BJ (cell line): ENCODE results near the gene SPTBN5. TPM values are rescaled to one million over a fixed set of nuclear protein-coding genes. Genes with fewer than 3 reads are reported as not detected.

ENCODE experiments used
- CTCF ChIA-PET: fragments of 350-600 bp; formaldehyde crosslinking; extraction: SDS; loops from one replicate; lab custom pipeline; 2021; ENCODE audit warnings: antibody characterized with exemption, inconsistent platforms; lab: Yijun Ruan, JAX
- POLR2A ChIA-PET: fragments of 300-600 bp; sonication (Branson Sonifier 250); formaldehyde crosslinking; extraction: SDS; loops from one replicate; lab custom pipeline; 2021; ENCODE audit warnings: antibody characterized with exemption; lab: Charles Lee
- DNase-seq: peaks from one replicate; pipeline ENCODE4 v3.0.0-alpha.2; 2011; ENCODE audit warnings: low read depth
- H3K27me3 ChIP-seq: 2 replicates; pipeline ENCODE4 v1.6.0; 2011; ENCODE audit warnings: low read length; ENCODE audit not compliant: control insufficient read depth, insufficient read depth
- H3K36me3 ChIP-seq: 2 replicates; pipeline ENCODE4 v1.5.1; 2011; ENCODE audit warnings: low read length; ENCODE audit not compliant: control insufficient read depth, insufficient read depth
- H3K4me3 ChIP-seq: 2 replicates; pipeline ENCODE4 v1.5.1; 2011; ENCODE audit warnings: low read depth, mild to moderate bottlenecking, control low read depth, low read length
- CTCF ChIP-seq: IDR thresholded peaks from 2 replicates; pipeline ENCODE4 v1.5.1; 2011; ENCODE audit warnings: low read depth, mild to moderate bottlenecking, control low read depth, inconsistent platforms, low read length, moderate library complexity; ENCODE audit not compliant: insufficient read depth
- polyA plus RNA-seq: library from polyadenylated mRNA; depleted of rRNA; stranded (reverse); fragments of >200 nt; gene quantifications from 2 replicates; pipeline ENCODE4 v1.2.3, GENCODE V29; 2011

SPTBN5 gene
- polyA plus RNA-seq, 1 experiment, result 0.04 TPM

GRCh38 chr15:41841131-41841530 lies 52.7 kb downstream of the SPTBN5 start:
- no peak for TF ChIP-seq CTCF
- POLR2A ChIA-PET, result no interaction called here
- CTCF ChIA-PET, result interaction anchor here (0.7 kb wide), 1 partner anchor 30 kb away, joined by 3 read pairs; no protein-coding TSS in a partner anchor
- Histone ChIP-seq H3K36me3 (peaks cover 1% of the 10 kb centered on the region), H3K4me3 (no peak overlapping the region), H3K27me3 (no peaks in the 10 kb centered on the region)
- no peak for DNase-seq

- no peaks in the 10 kb centered on the region for H3K27me3 ChIP-seq
- POLR2A ChIA-PET, result no interaction called here
- no peak overlapping the region for H3K4me3 ChIP-seq
- H3K36me3 ChIP-seq, result peaks cover 1% of the 10 kb centered on the region; the same call in 1 of the 2 replicates
- TF ChIP-seq CTCF, result no peak
- CTCF ChIA-PET, result no interaction called here
- DNase-seq, result no peak
Observed at GRCh38 chr15:41840673-41841072, 53.2 kb downstream of the SPTBN5 start.

- no peak for TF ChIP-seq CTCF
- CTCF ChIA-PET, result interaction anchor here (1.7 kb wide), 1 partner anchor 12 kb away, joined by 4 read pairs; no protein-coding TSS in a partner anchor
Observed at GRCh38 chr15:41839781-41840491, 53.9 kb downstream of the SPTBN5 start.

GRCh38 chr15:41838400-41838897 lies 55.4 kb downstream of the SPTBN5 start, which contains the start of gene PLA2G4B:
Gene PLA2G4B (plus strand): TSS chr15:41838847. CDS start chr15:41838914, 67 bp downstream.
- POLR2A ChIA-PET, result no interaction called here
- no peak for DNase-seq

More at GRCh38 chr15:41839781-41840491, 53.9 kb downstream of the SPTBN5 start:
- DNase-seq, result no peak
- no peak overlapping the region for H3K4me3 ChIP-seq
- peaks cover 1% of the 10 kb centered on the region; the same call in 1 of the 2 replicates for H3K36me3 ChIP-seq
- POLR2A ChIA-PET, result no interaction called here
- H3K27me3 ChIP-seq, result no peaks in the 10 kb centered on the region

More at GRCh38 chr15:41838400-41838897, 55.4 kb downstream of the SPTBN5 start, which contains the start of gene PLA2G4B:
- Histone ChIP-seq H3K4me3 (no peak within 1 kb of the TSS), H3K36me3 (peaks cover 1% of the 10 kb centered on the region; the same call in 1 of the 2 replicates), H3K27me3 (no peaks in the 10 kb centered on the region)
- TF ChIP-seq CTCF, result no peak
- CTCF ChIA-PET, result interaction anchor here (1.7 kb wide), 1 partner anchor 13 kb away, joined by 4 read pairs; no protein-coding TSS in a partner anchor
